HG03469 (cell line): ENCODE results near the gene ACER3.
"Not testable (repeated sequence)": the region's sequence is repeated elsewhere in the genome, so short reads cannot be mapped to it uniquely, and the experiment has no call there.

Source experiments
- ATAC-seq: cut with Tn5 transposase; IDR thresholded peaks from one replicate; pipeline ENCODE4 v1.9.1; 2021; ENCODE audit warnings: mild to moderate bottlenecking, moderate library complexity, moderate number of reproducible peaks; ENCODE audit not compliant: unreplicated experiment

ACER3 gene

DNA sequence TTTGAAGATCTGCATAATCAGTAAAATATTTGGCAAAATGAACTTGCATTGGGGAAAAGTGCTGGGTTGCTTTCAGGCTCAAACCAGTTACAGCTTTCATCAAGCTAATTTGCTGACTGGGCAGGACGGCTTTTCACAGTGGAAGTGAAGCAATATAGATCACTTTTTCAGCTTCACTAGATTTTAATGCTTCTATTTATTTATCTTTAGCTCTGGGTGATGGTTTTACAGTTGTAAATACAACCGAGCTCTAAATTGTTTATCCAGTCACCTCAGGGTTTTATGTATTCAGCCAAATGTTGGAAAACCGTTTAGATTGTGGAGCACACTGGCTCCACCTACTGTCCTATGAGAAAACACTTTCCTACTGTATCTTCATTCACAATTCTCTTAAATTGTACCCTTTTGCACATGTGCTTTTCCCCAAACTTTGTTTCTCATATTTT lies 58.2 kb downstream of the ACER3 start:
- ATAC-seq = no peak

DNA sequence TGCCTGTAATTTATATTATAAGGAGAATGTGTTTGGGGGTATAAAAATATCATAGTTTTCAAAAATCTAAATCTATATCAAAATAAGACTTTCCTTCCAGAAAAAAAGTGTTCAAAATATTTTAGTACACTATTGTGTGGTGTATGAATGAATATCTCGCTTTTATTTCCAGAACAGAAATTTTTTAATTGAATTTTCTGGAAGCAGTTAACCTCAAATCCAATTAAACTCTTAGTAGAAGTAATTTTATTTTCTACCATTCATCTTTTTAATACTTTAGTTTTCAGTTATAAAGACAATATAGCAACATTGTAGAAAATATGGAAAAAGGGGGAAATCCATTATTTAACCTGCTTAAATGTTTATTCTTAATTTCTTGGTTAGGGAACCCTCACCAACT lies 58.7 kb downstream of the ACER3 start:
- no peak for ATAC-seq

DNA sequence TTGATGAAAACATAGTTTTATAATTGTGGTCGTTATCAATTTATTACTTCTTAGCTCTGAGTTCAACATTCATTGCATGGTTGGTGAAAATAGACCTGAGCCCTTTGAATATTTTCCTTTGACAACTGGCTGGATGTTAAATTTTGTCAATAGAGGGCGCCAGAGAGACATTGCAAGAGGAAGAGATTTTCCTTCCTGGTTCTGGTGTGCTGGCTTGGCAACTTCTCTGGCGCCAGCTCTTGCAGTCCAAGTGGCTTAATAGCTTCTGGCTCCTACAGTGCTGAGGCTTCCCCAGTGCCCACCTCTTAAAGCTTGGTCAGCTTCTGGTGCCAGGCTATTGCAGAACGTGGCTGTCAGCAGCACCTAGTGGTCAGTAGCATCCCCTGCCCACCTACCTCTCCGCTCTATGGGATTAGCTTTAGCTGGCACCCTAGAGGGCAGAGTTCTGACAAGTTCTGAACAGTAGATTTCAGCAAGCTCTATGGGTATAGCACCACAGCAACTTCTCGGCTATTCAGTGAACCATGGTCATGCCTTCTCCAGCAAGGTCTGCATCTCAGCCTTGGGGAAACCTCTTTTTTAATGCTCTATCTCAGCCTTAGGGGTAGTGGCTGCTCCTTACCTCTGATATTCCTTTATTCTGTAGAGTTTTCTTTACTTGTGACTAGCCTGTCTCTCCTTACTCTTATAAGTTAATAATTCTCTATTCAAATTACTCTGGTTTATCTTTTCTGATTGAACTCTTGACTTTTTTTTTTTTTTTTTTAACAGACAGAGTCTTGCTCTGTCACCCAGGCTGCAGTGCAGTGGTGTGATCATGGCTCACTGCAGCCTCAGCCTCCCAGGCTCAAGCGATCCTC lies 59.4 kb downstream of the ACER3 start:
- no peak for ATAC-seq

DNA sequence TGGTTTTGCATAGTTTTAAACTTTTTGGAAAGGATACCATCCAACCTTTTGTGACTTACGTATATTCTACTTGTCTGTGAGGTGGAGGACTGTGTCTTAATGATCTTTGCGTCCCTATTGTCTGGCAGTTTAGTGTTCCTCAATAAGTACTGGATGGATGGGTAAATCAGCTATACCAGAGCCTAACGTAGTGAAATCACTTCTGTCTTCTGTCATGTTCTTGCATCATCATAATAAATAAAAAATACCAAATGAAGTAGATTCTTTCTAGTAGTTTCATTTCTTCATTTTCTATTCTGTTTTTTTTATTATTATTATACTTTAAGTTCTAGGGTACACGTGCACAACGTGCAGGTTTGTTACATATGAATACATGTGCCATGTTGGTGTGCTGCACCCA lies 66.4 kb downstream of the ACER3 start:
- ATAC-seq = no peak

DNA sequence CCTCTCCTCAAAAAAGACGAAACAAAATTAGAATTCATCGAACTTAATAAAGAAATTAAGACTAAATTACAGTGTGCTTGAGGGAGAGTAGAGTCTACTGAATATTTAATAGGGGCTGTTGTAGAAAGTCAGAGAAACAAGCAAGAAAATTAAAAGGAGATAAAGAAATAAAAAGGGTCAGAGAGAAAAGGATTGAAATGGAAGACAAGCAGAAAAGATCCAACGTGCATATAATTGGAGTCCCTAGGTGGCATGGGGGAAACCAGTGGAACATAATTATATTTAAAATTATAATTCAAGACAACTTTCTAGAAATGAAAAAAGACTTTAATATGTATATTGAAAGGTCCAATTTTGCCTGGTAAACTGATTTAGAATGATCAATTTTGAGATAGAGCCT lies 74.3 kb downstream of the ACER3 start:
- no peak for ATAC-seq

DNA sequence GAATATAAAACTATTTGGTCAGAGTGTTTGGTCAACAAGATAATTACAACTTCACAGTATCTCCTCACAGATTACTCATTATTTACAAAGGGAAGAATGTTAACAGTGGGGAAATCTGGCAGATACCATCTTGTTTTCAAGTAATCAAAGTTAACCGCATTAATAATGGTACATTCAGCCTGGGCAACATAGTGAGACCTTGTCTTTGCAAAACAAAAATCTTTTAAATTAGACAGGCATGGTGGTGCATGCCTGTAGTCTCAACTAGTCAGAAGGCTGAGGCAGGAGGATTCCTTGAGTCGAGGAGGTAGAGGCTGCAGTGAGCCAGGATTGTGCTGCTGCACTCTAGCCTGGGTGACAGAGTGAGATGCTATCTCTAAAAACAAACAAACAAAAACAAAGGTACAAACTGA lies 78.5 kb downstream of the ACER3 start:
- no peak for ATAC-seq

DNA sequence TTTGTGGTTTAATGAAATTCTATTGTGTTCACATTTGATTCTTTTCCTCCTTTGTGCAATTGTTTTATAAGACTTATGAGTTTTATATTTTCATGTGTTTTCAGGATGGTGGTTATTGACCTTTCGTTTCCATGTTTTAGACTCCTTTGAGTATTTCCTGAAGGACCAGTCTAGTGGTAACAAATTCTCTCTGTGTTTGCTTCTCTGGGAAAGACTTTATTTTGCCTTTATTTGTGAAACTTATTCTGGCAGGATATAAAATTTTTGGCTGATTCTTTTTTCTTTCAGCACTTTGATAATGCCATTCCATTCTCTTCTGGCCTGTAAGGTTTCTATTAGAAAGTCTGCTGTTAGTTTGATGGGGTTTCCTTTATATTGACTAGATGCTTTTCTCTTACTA lies 83.5 kb downstream of the ACER3 start:
- no peak for ATAC-seq

DNA sequence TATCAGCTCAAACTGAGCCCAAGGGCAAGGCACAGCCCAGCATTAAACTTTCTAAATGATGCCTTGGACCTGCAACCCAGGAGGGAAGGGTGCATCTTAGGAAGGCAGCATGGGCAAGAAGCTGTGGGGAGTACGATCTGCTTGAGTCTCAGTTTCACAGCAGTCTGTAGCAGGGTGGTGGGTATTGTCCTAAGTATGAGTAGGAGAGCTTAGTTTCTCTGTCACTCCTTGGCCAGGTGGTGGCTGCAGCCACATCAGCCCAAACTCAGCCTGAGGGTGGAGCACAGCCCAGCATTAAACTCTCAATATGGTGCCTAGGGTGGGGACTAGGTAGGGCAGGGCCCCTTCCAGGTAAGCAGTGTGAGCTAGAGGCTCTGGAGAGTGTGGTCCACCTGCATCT lies 85.5 kb downstream of the ACER3 start:
- no peak for ATAC-seq

DNA sequence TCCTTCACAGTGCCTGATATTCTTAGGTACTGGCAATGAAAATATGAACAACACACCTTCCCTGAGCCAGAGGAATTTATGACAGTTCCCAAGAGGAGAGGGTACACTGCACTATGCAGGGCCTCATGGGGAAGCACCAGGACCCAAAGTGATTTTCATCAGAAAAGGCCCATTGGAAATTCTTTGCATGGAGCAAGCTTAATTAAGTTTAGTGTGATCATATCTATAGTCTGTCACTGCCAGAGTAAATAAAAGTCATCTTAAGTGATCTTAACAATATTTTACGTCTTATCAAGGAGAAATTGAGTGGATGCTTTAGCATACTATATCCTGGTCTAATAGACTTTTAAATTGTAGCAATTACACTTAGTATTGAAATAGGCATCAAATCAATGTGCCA lies 86.5 kb downstream of the ACER3 start:
- ATAC-seq = no peak

DNA sequence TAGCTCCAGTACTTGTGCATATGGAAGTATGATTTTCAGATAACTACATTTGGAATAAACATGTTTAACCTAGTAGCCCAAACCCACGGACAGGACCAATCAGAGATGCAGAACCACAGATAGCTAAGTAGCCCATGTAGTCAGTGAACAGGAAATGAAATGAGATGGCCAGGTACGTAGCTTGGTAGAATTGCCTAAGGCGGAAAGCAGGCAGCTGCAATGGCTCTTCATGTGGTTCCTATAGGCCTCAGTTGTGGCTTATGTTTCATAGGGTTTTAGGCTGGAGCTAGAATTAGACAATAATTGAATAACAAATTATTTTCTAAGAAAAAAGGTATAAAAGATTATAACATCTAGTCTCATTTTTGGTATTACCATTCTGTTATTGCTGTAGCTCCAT lies 87.1 kb downstream of the ACER3 start:
- no peak for ATAC-seq

DNA sequence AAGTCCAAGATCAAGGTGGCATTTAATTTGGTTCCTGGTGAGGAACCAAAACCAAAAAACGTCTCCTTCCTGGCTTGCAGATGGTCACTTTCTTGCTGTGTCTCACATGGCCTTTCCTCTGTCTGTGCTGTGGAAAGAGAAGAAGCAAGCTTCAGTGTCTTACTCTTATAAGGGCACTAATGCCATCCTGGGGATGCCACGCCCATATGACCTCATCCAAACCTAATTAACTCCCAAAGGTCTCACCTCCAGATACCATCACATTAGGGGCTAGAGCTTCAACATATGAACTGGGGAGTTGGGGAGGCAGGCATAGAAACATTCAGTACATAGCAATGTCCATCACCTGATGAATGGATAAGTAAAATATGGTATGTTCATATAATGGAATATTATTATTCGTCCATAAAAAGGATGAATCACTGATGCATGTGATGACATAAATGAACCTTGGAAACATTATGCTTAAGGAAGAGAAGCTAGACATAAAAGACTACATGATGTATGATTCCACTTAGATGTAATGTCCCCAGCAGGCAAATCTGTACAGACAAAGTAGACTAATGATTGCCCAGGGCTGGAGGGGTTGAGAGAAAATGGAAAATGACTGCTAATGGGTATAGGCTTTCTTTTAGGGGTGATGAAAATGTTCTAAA lies 94.9 kb downstream of the ACER3 start:
- no peak for ATAC-seq

DNA sequence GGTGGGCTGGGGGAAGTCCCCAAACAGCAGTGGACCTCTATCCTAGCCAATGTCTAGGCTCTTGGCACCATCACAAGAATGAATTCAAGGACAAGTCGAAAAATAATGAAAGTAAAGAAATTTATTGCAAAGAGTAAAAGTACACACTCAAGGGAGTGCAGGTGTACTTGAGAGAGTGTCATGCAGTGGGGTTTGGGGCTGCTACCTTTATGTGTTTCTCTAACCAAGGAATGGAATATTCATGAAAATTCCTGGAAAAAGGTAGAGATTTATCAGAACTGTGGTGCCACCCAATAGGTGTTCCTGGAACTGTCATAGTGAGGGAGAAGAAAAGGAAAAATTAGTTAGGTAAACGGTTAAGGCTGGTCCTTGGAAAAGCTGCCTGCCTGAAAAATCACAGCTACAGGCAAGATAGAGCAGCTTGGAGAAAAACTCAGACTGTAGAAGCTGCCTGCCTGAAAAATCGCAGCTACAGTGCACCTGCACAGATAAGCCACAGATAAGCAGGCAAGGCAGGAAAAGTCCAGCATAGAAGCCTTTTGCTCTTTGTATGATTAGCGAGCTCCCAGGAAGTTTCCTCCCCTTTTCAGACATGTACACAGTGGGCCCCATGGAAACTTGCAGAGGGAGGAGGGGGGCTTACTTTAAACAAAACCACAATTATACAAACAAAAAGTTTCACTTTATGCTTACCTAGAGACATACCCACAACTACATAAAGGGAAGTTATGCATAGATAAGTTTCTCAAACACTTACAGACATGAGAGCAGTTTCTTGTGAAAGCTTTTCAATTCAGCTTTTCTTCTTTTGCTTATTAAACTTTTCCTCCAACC lies 102.1 kb downstream of the ACER3 start:
- ATAC-seq = no peak

DNA sequence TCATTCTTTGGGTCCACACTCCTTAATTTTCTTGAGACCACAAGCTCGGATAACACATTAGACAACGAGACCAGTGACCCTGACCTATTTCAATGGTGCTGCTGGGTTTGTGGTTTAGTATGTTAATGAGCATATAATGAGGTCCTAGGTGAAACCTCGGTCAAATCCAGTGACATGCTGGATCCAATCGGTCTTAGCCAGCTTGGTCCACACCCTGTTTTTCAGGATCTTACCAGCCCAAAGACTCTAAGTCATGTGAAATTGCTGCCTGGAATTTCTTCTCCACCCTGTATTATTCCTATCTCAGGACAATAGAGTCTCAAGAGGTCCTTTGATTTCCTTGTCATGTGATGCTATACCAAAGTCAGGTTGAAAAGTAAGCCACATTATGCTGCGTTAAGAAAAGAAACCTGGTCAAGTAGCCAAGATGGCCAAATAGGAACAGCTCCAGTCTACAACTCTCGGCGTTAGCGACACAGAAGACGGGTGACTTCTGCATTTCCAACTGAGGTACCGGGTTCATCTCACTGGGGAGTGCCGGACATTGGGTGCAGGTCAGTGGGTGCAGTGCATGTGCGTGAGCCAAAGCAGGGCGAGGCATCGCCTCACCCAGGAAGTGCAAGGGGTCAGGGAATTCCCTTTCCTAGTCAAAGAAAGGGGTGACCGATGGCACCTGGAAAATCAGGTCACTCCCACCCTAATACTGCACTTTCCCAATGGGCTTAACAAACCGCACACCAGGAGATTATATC lies 102.9 kb downstream of the ACER3 start:
- not testable (repeated sequence) for ATAC-seq

DNA sequence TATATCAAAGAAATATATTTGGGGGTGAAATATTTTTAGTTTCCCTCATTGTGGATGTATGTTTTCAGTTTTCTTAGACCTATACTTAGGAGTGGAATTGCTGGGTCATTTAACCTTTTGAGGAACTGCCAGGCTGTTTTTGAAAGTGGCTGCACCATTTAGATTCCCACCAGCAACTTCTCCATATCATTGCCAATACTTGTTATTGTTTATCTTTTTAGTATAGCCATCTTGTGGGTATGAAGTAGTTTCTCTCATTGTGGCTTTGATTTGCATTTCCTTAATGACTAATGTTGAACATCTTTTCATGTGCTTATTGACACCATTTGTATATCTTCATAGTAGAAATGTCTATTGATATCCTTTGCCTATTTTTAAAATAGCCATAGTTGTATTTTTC lies 111.3 kb downstream of the ACER3 start:
- ATAC-seq = no peak

DNA sequence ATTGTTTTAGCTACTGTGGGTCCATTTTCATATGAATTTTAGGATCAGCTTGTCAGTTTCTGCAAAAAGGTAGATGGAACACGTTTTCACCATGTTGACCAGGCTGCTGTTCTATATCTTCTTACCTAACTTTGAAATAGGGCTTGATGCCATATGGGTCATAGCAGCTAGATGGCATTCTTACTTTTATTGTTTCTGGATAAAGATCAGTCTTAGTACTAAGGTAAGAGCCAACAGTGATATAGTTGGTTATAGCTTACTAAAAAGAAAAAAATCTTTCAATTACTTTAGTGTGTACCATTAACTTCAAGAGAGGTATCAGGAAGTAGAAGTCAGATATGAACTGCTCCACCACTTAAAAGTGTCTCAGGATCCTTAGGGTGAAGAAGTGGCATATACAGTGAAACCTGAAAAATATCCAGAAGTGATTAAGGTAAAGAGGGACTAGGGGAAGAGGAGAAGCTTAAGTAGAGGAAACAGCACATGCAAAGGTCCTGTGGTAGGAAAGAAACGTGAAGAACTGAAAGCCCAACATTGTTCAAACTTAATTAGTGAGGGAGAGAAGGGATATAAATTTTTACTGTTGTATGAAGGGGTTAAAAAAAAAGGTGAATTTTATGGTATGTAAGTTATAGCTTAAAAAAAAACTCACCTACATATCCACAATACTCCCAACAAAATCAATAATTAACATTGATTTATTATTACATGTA lies 113.6 kb downstream of the ACER3 start:
- ATAC-seq = no peak

DNA sequence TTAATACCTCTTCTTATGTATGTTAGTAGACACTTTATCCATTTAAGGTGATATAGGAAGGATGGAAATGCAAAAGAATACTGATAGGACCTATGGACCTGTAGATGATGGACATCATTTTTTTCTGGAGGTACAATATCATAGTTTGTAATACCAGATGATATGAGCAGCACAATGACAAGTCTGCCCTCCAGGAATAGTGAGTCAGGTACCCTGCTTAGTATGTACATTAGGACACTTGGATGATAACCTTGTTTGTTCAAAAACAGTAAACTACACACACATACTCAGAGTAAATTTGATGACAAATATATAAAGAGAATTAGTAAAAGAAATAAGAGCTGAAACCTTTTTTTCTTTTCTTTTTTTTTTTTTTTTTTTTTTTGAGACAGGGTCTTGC lies 114.8 kb downstream of the ACER3 start:
- ATAC-seq = no peak

DNA sequence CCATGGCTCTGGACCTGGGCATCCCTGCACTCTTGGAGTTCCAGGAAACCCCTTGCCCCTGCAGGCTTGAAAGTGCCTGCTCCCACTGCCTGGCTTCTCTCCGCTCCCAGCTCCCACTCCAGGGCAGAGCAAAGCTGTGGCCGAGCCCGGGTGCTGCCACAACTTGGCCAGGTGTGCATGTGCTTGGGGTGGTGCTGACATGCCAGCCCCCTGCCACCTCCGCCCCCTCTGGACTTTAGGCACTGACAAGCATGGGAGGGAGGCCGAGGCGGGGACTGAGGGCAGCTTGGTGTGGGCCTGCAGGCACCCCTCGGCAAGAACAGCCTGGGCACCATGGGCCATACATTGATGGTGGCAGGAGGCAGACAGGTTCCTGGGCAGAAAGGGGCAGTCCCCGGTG lies 117.1 kb downstream of the ACER3 start:
- ATAC-seq = no peak

DNA sequence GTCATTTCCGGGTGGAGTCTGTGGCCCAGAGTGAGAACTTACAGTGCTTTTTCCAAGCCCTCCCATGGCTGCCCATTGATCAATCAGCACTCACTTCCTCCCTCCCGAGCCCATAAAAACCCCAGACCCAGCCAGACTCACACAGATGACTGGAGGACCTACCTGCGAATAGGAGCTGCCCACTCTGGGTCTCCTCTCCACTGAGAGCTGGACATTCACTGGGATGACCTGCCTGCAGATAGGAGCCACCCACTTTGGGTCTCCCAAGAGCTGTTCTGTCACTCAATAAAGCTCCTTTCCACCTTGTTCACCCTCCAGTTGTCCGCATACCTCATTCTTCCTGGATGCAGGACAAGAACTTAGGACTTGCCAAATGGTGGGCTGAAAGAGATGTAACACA lies 117.5 kb downstream of the ACER3 start:
- no peak for ATAC-seq

DNA sequence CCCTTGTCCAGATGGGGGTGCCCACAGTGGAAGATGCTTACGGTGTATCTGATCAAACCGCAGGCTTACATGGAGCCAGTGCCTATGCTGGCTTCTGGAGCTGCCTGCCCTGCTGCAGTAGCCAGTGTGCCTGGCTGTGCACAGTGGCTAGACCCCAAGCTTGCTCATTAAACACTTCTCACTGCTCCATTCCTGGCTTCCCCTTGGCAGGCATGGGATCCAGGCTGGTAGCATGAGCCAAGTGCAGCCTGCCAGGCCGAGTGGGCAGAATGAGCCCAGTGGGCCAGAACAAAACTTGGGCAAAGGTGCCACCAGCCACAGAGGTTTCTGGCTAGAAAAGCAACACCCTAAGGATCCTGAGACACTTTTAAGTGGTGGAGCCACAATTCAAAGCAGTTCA lies 118.1 kb downstream of the ACER3 start:
- no peak for ATAC-seq

DNA sequence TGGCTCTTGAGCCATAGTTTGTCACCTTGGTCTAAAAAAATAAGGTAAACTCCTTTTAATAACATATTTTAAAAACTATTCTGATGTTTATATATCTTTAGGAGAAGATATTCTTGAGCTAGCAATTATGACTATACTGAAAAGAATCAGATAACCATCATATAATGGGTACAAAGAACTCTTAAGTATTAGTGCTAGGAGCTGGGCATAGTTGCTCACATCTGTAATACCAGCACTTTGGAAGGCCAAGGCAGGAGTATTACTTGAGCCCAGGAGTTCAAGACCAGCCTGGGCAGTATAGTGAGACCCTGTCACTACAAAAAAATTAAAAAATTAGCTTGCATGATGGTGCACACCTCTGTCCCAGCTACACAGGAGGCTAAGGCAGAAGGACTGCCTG lies 119.5 kb downstream of the ACER3 start:
- no peak for ATAC-seq
